Stomach (tissue), 4 donors: ENCODE measurements around the gene STARD10.

Source experiments
- CTCF ChIP-seq, 7 experiments: fragments of 450-650 bp in 4 of 7; fragments of 200-600 bp in 3 of 7; sonication (generic) in 3 of 7; IDR thresholded peaks; one replicate each; pipeline ENCODE4 v1.5.1; 2016 to 2019; ENCODE audit warnings: antibody characterized with exemption in 7 of 7, control low read depth in 2 of 7, mild to moderate bottlenecking in 1 of 7
- EP300 ChIP-seq: sonication (generic); formaldehyde crosslinking; IDR thresholded peaks from one replicate; pipeline ENCODE4 v1.6.1; 2017; ENCODE audit warnings: antibody characterized with exemption
- POLR2A ChIP-seq, 4 donors: fragments of 450-650 bp; IDR thresholded peaks; one replicate each; pipeline ENCODE4 v1.6.1; 2016; ENCODE audit warnings: antibody characterized with exemption in 4 of 4, control low read depth in 2 of 4, mild to moderate bottlenecking in 1 of 4, moderate library complexity in 1 of 4
- POLR2AphosphoS5 ChIP-seq, 3 donors: sonication (generic); formaldehyde crosslinking; IDR thresholded peaks; one replicate each; pipeline ENCODE4 v1.6.1; 2016; ENCODE audit warnings: antibody characterized with exemption in 3 of 3

GRCh38 chr11:72792437-72793021 is 1.3 kb downstream of the STARD10 start:
- TF ChIP-seq POLR2A (IDR thresholded peaks at IDR 0.05): no peak
- TF ChIP-seq CTCF (IDR thresholded peaks at IDR 0.05): no peak
- TF ChIP-seq POLR2AphosphoS5 (IDR thresholded peaks at IDR 0.05): no peak
- no peak for TF ChIP-seq EP300
